GM19351 (cell line): ENCODE data around the gene DBI.
"Not testable (repeated sequence)": the region's sequence is repeated elsewhere in the genome, so short reads cannot be mapped to it uniquely, and the experiment has no call there.

Source experiments
- ATAC-seq: cut with Tn5 transposase; IDR thresholded peaks from one replicate; pipeline ENCODE4 v1.9.1; 2021; ENCODE audit warnings: mild to moderate bottlenecking, moderate library complexity; ENCODE audit not compliant: unreplicated experiment

Gene DBI

DNA sequence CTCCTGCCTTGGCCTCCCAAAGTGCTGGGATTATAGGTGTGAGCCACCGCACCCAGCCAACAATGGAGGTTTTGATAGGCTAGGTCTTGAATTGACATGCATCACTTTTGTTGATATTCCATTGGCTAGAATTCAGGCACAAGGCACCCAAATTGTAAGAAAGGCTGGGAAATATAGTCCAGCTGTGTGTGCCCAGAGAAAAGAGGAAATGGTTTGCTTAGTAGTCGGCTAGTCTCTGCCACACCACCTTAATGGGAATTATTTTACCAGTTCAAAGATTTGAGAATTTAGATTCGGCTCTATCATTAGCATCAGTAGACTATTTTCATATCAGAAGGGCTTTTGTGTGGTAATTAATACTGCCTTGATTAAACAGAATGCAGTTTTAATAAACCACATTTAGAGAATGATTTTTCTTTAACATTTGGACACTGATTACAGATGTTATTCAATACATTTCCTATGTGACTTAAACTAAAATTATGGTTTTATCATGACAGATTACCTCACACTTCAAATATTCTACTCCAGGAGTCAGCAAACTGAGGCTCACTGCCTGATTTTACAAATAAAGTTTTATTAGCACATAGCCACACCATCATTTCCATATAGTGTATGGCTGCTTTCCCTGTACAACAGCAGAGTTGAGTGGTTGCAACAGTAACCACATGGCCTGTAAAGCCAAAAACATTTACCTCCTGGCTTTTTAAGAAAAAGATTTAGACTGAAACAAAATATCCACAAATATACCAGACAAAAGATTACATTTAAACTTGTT, 27.4 kb downstream of the DBI start:
- ATAC-seq = no peak

DNA sequence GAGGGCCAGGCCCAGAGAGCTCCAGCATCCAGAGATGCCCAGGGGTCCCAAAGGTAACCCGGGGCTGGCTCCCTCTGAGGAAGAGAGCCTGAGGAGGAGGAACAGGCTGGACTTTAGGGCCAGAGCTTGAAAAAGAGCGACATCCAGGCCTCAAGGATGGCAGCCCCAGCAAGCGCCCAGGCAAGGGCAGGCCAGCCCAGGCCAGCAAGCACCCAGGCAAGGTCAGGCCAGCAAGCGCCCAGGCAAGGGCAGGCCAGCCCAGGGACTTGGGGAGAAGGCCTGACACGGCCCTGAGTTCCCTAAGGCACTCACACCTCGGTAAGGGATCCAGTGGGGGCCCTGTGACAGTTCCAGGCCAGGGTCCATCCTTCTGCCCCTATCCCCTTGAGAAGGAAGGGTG, 30.4 kb downstream of the DBI start:
- ATAC-seq = no peak

DNA sequence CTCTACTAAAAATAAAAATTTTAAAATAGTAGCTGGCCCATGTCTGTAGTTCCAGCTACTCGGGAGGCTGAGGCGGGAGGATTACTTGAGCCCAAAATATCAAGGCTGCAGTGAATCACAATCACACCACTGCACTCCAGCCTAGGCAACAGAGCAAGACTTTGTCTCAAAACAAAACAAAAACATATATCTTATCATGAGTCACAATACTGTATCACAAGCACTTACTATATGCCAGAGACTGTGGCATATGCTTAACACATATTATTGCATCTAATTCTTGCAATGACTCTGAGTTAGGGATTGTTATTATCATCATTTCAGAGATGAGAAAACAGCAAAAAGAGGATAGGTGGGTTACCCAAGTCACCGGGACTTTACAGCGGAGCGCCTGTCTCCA, 35.3 kb downstream of the DBI start:
- ATAC-seq = no peak

GRCh38 chr2:119402645-119403560, 36.1 kb downstream of the DBI start:
- ATAC-seq = no peak

DNA sequence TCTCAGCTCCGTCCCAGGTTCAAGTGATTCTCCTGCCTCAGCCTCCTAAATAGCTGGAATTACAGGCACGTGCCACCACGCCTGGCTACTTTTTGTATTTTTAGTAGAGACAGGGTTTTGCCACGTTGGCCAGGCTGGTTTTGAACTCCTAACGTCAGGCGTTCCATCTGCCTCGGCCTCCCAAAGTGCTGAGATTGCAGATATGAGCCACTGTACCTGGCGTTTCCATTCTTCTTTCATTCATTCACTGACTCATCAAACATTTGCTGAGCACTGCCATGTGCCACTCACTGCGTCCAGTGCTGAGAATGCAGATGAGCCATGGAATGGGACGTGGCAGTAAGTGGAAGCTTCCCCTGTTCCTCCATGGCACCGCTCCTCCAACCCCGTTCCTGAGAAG, 36.8 kb downstream of the DBI start:
- ATAC-seq = not testable (repeated sequence)

- no peak for ATAC-seq
These were observed 38.4 kb downstream of the DBI start for GRCh38 chr2:119405151-119405550.

GRCh38 chr2:119407430-119408220, 40.8 kb downstream of the DBI start:
- no peak for ATAC-seq

DNA sequence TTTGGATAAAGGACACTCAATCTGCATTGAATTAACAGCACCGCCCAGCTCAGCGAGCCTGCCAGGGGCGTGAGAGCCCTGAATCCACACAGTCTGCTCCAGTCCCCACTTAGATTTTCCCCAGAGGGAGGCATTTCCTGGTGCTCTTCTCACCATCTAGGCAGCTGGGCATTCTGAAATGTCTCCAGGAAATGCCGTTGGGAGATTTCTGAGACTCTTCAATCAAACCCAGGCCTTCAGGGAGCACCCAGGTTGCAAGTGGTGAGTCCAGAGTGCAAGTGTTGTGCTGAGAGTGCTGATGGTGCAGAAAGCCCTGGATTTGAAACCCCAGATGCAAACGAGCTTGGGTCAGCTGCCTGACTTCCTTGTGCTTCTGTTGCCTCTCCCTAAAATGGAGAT, 41.4 kb downstream of the DBI start:
- no peak for ATAC-seq

GRCh38 chr2:119409506-119409905, 42.7 kb downstream of the DBI start:
- no peak for ATAC-seq

- ATAC-seq = no peak
These were observed 48.1 kb downstream of the DBI start for GRCh38 chr2:119414894-119415293.

GRCh38 chr2:119415630-119416029, 48.9 kb downstream of the DBI start:
- no peak for ATAC-seq

- no peak for ATAC-seq
These were observed 49.6 kb downstream of the DBI start for GRCh38 chr2:119416299-119416923.

GRCh38 chr2:119417908-119418307, 51.1 kb downstream of the DBI start:
- ATAC-seq = no peak

- no peak for ATAC-seq
These were observed 52.3 kb downstream of the DBI start for GRCh38 chr2:119419065-119419464.

- no peak for ATAC-seq
These were observed 53.2 kb downstream of the DBI start for GRCh38 chr2:119419803-119420508.

- no peak for ATAC-seq
These were observed 54.5 kb downstream of the DBI start for GRCh38 chr2:119421304-119421703.

GRCh38 chr2:119421741-119422140, 55.0 kb downstream of the DBI start:
- no peak for ATAC-seq
